Mucosa of rectum (tissue), 2 donors: Measurements from ENCODE around the gene VEPH1.

Source experiments
- H3K27ac ChIP-seq, 2 donors: one replicate each; pipeline ENCODE4 v1.7.0; 2013; ENCODE audit warnings: inconsistent platforms in 2 of 2, low read depth in 2 of 2, low read length in 2 of 2
- H3K27me3 ChIP-seq, 2 donors: one replicate each; pipeline ENCODE4 v1.7.0; 2013; ENCODE audit warnings: low read length in 2 of 2; ENCODE audit not compliant: control insufficient read depth in 2 of 2, insufficient read depth in 2 of 2
- H3K36me3 ChIP-seq, 2 donors: one replicate each; pipeline ENCODE4 v1.7.0; 2013; ENCODE audit warnings: low read length in 2 of 2; ENCODE audit not compliant: control insufficient read depth in 2 of 2, insufficient read depth in 2 of 2
- H3K4me1 ChIP-seq, 2 donors: one replicate each; pipeline ENCODE4 v1.7.0; 2013; ENCODE audit warnings: low read length in 2 of 2, mild to moderate bottlenecking in 1 of 2; ENCODE audit not compliant: control insufficient read depth in 2 of 2, insufficient read depth in 2 of 2
- H3K4me3 ChIP-seq, 2 donors: one replicate each; pipeline ENCODE4 v1.7.0; 2013; ENCODE audit warnings: low read length in 2 of 2
- H3K9ac ChIP-seq, 2 donors: one replicate each; pipeline ENCODE4 v1.7.0; 2013; ENCODE audit warnings: low read length in 2 of 2, low read depth in 1 of 2, mild to moderate bottlenecking in 1 of 2
- H3K9me3 ChIP-seq, 2 donors: one replicate each; pipeline ENCODE4 v1.7.0; 2013; ENCODE audit warnings: low read length in 2 of 2; ENCODE audit not compliant: control insufficient read depth in 2 of 2
- donor health status: healthy.
- donor health status: Normal muscosa, but diverticular disease.

Gene VEPH1

DNA sequence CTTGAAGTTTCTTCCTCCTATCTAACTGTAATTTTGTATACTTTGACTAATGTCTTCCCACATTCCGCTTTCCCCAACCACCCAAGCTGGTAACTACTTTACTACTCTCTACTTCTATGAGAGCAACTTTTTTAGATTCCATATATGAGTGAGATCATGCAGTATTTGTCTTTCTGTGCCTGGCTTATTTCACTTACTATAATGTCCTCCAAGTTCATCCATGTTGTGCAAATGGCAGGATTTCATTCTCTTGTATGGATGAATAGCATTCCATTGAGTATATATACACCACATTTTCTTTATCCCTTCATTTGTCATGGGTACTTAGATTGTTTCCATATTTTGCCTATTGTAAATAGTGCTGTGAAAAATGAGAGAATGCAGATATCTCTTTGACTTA lies 264.8 kb downstream of the VEPH1 start:
- H3K27me3 ChIP-seq: no peaks in the 10 kb centered on the region
- no peak overlapping the region for H3K9ac ChIP-seq
- no peak overlapping the region for H3K4me3 ChIP-seq
- no peaks in the 10 kb centered on the region for H3K9me3 ChIP-seq
- H3K36me3 ChIP-seq: no peaks in the 10 kb centered on the region
- H3K4me1 ChIP-seq: no peaks in the 10 kb centered on the region
- H3K27ac ChIP-seq: no peak overlapping the region

DNA sequence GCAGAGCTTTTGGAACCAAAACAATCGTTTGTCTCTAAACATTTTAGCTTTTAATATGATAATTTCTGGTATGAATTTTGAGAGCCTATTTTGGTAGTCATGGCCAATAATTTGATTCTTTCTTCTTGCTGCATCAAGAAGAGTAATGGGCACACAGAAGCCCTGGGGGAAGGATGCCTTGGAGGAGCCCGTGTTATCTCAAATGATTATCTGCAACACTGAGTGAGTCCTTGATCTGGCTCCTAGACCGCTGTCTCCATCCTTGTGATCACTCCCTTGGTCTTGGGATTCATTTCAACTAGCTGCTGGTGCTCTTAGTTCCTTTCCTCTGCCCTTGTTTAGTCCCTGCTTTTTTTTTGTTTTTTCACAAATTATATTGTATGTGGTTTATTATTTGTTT lies 265.3 kb downstream of the VEPH1 start:
- no peak overlapping the region for H3K4me3 ChIP-seq
- no peaks in the 10 kb centered on the region for H3K9me3 ChIP-seq
- no peaks in the 10 kb centered on the region for H3K36me3 ChIP-seq
- H3K27me3 ChIP-seq: no peaks in the 10 kb centered on the region
- no peaks in the 10 kb centered on the region for H3K4me1 ChIP-seq
- H3K9ac ChIP-seq: no peak overlapping the region
- H3K27ac ChIP-seq: no peak overlapping the region

DNA sequence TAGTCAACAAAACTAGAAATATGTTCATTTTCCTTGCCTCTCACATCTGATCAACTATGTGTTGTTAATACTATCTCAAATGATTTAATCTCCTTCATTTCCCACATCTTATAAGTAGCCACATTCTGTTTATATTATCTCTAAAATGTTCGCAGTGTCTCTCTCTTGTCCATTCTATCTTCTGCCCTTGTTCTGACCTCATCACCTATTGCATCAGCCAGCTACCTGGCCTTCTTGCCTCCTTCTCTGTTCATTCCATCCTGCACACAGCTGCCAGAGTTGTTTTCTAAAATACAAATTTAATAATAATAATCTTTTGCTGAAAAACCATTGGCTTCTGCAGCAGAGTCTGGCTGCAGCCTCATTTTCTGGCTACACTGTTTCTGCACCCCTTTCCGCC lies 267.9 kb downstream of the VEPH1 start:
- H3K4me1 ChIP-seq: no peaks in the 10 kb centered on the region
- no peaks in the 10 kb centered on the region for H3K27me3 ChIP-seq
- H3K36me3 ChIP-seq: no peaks in the 10 kb centered on the region
- no peaks in the 10 kb centered on the region for H3K9me3 ChIP-seq
- H3K4me3 ChIP-seq: no peak overlapping the region
- H3K9ac ChIP-seq: no peak overlapping the region
- H3K27ac ChIP-seq: no peak overlapping the region

DNA sequence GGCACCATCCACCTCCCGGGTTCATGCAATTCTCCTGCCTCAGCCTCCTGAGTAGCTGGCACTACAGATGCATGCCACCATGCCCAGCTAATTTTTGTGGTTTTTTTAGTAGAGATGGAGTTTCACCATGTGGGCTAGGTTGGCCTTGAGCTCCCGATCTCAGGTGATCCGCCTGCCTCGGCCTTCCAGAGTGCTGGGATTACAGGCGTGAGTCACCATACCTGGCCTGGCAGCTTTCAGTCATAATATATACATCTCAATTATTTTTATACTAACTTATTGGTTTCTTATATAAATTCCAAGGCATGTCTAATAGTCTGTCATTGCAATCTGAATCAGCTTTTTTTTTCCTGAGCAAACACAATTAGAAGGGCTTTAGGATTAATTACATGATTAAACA lies 269.3 kb downstream of the VEPH1 start:
- Histone ChIP-seq H3K9ac (no peak overlapping the region), H3K27me3 (no peaks in the 10 kb centered on the region), H3K4me1 (no peaks in the 10 kb centered on the region), H3K9me3 (no peaks in the 10 kb centered on the region), H3K27ac (no peak overlapping the region), H3K4me3 (no peak overlapping the region), H3K36me3 (no peaks in the 10 kb centered on the region)

DNA sequence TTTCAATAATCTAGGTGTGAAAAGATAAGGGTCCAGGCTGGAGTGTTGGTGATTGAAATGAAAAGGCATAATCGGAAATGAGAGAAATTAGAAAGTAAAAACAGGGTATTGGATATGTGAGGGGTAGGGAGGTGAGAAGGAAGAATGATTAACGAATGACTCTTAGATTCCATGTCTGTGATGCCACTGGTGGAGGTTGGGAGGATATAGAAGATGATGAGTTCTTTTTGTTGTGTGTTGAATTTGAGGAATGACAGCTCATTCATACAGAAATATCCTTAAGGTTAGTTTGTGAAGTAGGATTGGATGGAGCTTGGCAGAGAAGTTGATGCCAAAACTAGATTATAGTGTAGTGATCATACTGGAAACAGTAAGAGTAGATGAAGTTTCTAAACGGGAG lies 271.1 kb downstream of the VEPH1 start:
- no peaks in the 10 kb centered on the region for H3K27me3 ChIP-seq
- H3K9me3 ChIP-seq: no peaks in the 10 kb centered on the region
- H3K4me1 ChIP-seq: no peaks in the 10 kb centered on the region
- no peak overlapping the region for H3K4me3 ChIP-seq
- H3K27ac ChIP-seq: no peak overlapping the region
- no peaks in the 10 kb centered on the region for H3K36me3 ChIP-seq
- H3K9ac ChIP-seq: no peak overlapping the region

DNA sequence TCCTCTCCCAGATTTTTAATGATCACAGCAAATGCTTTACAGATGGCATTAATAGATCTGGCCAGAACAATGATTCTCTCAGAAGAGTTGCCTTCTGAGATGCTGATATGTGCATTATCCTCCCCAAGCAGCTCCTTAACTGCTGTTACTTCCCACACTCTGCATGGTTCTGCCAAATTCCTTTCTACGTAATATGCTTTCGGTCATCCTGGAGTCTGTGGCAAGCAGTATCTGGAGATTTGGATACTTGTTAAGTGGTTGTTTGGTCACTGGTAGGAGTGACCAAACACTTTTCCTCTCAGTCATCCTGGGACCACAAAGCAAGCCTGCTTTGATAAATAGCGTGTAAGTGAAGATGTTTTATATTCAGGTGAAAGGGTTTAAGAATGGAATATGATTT lies 272.1 kb downstream of the VEPH1 start:
- H3K36me3 ChIP-seq: no peaks in the 10 kb centered on the region
- H3K4me3 ChIP-seq: no peak overlapping the region
- no peaks in the 10 kb centered on the region for H3K4me1 ChIP-seq
- no peak overlapping the region for H3K9ac ChIP-seq
- no peaks in the 10 kb centered on the region for H3K9me3 ChIP-seq
- H3K27ac ChIP-seq: no peak overlapping the region
- H3K27me3 ChIP-seq: no peaks in the 10 kb centered on the region

DNA sequence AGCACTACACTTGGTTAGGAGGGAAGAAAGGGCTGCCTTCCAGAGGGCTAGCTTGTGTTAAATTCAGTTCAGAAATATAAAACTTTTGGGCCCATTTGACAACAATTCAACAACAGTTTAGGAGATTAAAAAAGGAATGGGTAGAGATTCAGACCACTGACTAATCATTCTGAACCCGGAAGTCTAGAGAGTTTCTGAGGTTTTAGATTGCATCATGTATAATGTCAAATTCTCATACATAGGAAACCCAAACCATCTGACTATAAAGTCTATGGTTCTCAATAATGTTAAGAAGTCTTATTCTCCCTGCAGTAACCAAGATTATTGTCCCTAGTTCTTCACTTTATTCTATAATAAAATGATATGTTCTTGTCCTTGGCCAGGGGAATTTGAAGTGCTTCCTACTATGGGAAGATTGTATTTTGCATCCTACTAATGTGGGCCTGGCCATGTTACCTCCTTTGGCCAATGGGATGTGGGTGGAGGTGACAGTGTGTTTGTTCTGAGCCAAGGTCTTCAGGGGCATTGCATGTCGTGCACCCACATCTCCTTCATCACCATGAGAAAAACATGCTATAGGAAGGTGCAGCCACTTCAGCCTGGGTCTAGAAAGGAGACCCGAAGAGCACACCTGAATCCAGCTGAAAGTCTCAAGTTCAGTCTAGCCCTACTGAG lies 276.9 kb downstream of the VEPH1 start:
- Histone ChIP-seq H3K27ac (no peak overlapping the region), H3K4me1 (no peaks in the 10 kb centered on the region), H3K9me3 (no peaks in the 10 kb centered on the region), H3K4me3 (no peak overlapping the region), H3K36me3 (no peaks in the 10 kb centered on the region), H3K27me3 (no peaks in the 10 kb centered on the region), H3K9ac (no peak overlapping the region)

DNA sequence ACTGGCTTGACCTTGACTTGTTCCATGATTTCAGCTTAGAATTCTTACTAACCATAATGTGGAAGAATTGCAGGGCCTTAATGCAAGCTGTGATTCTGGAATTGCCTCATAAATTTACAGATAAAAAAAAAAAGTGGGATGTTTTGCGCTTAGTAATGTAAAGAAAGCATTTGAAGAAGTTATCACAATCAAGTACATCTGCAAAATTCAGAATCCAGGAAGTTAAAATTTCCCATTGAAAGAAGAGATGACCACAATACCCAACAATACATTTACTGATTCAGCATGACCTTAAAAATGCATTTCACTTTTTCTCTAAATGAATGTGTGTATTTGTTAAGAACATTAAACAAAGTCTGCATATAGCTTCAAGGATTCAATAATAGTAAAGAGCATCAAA lies 278.2 kb downstream of the VEPH1 start:
- no peak overlapping the region for H3K9ac ChIP-seq
- no peak overlapping the region for H3K27ac ChIP-seq
- no peaks in the 10 kb centered on the region for H3K36me3 ChIP-seq
- H3K27me3 ChIP-seq: no peaks in the 10 kb centered on the region
- H3K9me3 ChIP-seq: no peaks in the 10 kb centered on the region
- H3K4me1 ChIP-seq: no peaks in the 10 kb centered on the region
- no peak overlapping the region for H3K4me3 ChIP-seq

DNA sequence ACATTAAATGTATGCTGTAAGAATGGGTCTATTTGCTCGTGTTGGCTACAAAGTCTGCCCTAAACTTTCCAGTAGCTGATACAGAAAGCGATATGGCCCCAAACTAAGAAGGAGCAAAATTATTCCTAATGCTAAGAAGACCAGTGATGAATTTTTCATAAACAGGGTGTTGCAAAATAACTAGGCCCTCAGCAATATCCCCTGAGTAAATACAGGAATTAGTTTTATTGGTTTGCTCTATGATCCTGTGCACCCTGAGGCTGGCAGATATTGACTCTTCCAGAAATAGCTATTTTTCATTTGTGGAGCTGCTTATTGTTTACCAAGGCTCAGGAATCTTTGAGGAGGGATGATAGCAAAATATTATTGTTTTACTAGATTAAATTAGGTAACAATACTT lies 282.3 kb downstream of the VEPH1 start:
- Histone ChIP-seq H3K27me3 (no peaks in the 10 kb centered on the region), H3K4me1 (no peaks in the 10 kb centered on the region), H3K9ac (no peak overlapping the region), H3K4me3 (no peak overlapping the region), H3K36me3 (no peaks in the 10 kb centered on the region), H3K27ac (no peak overlapping the region), H3K9me3 (no peaks in the 10 kb centered on the region)

DNA sequence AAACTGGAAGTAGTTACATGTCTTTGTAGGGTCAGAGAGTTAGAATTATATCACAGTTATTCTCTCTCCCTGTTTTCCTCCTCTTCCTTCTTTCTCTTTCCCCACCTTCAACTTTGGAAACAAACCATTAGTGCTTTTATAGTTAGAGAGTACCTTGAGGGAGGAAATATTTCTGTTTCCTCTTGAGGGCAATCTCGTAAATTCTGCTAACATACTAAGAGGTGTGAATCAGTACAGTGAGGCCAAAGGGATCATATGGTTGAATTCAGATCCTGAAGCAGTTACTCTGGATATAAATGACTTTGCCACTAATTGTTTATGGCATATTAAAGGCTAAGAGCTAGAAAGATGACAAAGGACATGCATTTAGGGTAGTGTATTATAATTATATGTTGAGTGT lies 283.0 kb downstream of the VEPH1 start:
- H3K36me3 ChIP-seq: no peaks in the 10 kb centered on the region
- no peak overlapping the region for H3K27ac ChIP-seq
- no peaks in the 10 kb centered on the region for H3K4me1 ChIP-seq
- H3K9me3 ChIP-seq: no peaks in the 10 kb centered on the region
- H3K4me3 ChIP-seq: no peak overlapping the region
- no peaks in the 10 kb centered on the region for H3K27me3 ChIP-seq
- no peak overlapping the region for H3K9ac ChIP-seq

DNA sequence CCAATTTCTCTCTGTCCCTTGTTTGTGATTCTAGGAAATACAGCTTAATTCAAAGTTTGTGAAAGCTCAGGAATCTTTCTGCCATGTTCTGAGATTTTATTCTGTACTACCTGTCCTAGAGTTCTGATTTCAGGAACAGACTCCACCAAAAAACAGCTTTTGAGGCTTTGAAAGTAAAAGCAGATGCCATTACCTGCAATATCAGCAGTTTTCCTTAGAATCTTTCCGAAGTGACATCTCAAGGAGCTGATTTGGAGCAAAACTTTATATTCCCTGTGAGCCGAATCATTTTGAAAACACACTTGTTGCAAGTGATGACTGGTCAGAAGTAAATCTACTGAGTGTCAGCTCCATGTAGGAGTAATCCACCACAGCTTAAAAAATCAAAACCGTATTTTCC lies 284.0 kb downstream of the VEPH1 start:
- no peaks in the 10 kb centered on the region for H3K27me3 ChIP-seq

More for the DNA sequence above, 284.0 kb downstream of the VEPH1 start:
- Histone ChIP-seq H3K9ac (no peak overlapping the region), H3K4me3 (no peak overlapping the region), H3K36me3 (no peaks in the 10 kb centered on the region), H3K27ac (no peak overlapping the region), H3K9me3 (no peaks in the 10 kb centered on the region), H3K4me1 (no peaks in the 10 kb centered on the region)
